Panc1 (cell line): ENCODE measurements around the gene DCST2.

Experiments used
- CTCF ChIP-seq: fragments of 450-650 bp; IDR thresholded peaks from 2 replicates; pipeline ENCODE4 v1.5.1; 2017; ENCODE audit warnings: mild to moderate bottlenecking
- POLR2AphosphoS5 ChIP-seq: IDR thresholded peaks from 2 replicates; pipeline ENCODE4 v1.6.1; 2012; ENCODE audit warnings: mild to moderate bottlenecking, low read depth, low read length, moderate library complexity
- REST ChIP-seq, 2 experiments: IDR thresholded peaks; 2 replicates each; pipeline ENCODE4 v1.6.1; 2011 to 2012; ENCODE audit warnings: low read depth in 2 of 2, control low read depth in 1 of 2, low read length in 1 of 2, mild to moderate bottlenecking in 1 of 2, moderate library complexity in 1 of 2; ENCODE audit not compliant: insufficient read depth in 1 of 2
- SIN3A ChIP-seq: IDR thresholded peaks from 2 replicates; pipeline ENCODE4 v1.6.1; 2012; ENCODE audit warnings: low read depth, mild to moderate bottlenecking, low read length, moderate library complexity, borderline replicate concordance; ENCODE audit not compliant: insufficient read depth
- TCF7L2 ChIP-seq: IDR thresholded peaks from 2 replicates; pipeline ENCODE4 v1.6.1; 2011; ENCODE audit warnings: mild to moderate bottlenecking, low read depth, low read length, inconsistent platforms

- no peak for TF ChIP-seq POLR2AphosphoS5
- no peak for TF ChIP-seq CTCF
- TF ChIP-seq TCF7L2: no peak
- TF ChIP-seq SIN3A: no peak
- TF ChIP-seq REST (IDR thresholded peaks at IDR 0.05; ENCODE audit: insufficient read depth in 1 of 2, low read depth in 2 of 2, low read length in 1 of 2): no peak
Measured at GRCh38 chr1:155073377-155074242, 40.0 kb upstream of the DCST2 start.
